MM.1S (cell line): ENCODE data around the gene CLNK.
"Not testable (repeated sequence)": the region's sequence is repeated elsewhere in the genome, so short reads cannot be mapped to it uniquely, and the experiment has no call there.

Experiments
- DNase-seq: peaks from one replicate; pipeline ENCODE4 v3.0.0-alpha.2; 2015
- H2AFZ ChIP-seq: fragments of 300-600 bp; sonication (generic); 2 replicates; pipeline ENCODE4 v1.6.0; 2016; ENCODE audit warnings: antibody characterized with exemption, low read length
- H3F3A ChIP-seq: fragments of 300-600 bp; sonication (generic); 2 replicates; pipeline ENCODE4 v1.6.1; 2016; ENCODE audit warnings: mild to moderate bottlenecking, antibody characterized with exemption, low read length, moderate library complexity, mixed read lengths; ENCODE audit not compliant: insufficient read depth
- H3K27ac ChIP-seq: fragments of 300-600 bp; sonication (generic); 2 replicates; pipeline ENCODE4 v1.5.1; 2016; ENCODE audit warnings: mild to moderate bottlenecking, low read length
- H3K27me3 ChIP-seq: fragments of 300-600 bp; sonication (generic); replicated peaks from 2 replicates; pipeline ENCODE4 v1.6.0; 2016; ENCODE audit warnings: low read length; ENCODE audit not compliant: insufficient read depth
- H3K36me3 ChIP-seq: fragments of 300-600 bp; sonication (generic); replicated peaks from 2 replicates; pipeline ENCODE4 v1.6.1; 2016; ENCODE audit warnings: mild to moderate bottlenecking, low read length, mixed read lengths; ENCODE audit not compliant: insufficient read depth
- H3K4me1 ChIP-seq: fragments of 300-600 bp; sonication (generic); 2 replicates; pipeline ENCODE4 v1.6.1; 2016; ENCODE audit warnings: low read length, mixed read lengths
- H3K4me2 ChIP-seq: fragments of 300-600 bp; sonication (generic); 2 replicates; pipeline ENCODE4 v1.6.0; 2016; ENCODE audit warnings: low read depth, low read length
- H3K4me3 ChIP-seq: fragments of 300-600 bp; sonication (generic); 2 replicates; pipeline ENCODE4 v1.5.1; 2016; ENCODE audit warnings: low read length, mixed read lengths
- H3K79me2 ChIP-seq: fragments of 300-600 bp; sonication (generic); 2 replicates; pipeline ENCODE4 v1.6.1; 2016; ENCODE audit warnings: mixed run types, low read length, mixed read lengths
- H3K9ac ChIP-seq: fragments of 300-600 bp; sonication (generic); 2 replicates; pipeline ENCODE4 v1.6.1; 2016; ENCODE audit warnings: low read length, mixed read lengths
- H3K9me2 ChIP-seq: fragments of 300-600 bp; sonication (generic); replicated peaks from 2 replicates; pipeline ENCODE4 v1.6.1; 2016; ENCODE audit warnings: mild to moderate bottlenecking, low read length, mixed read lengths; ENCODE audit not compliant: insufficient read depth
- H3K9me3 ChIP-seq: fragments of 300-600 bp; sonication (generic); replicated peaks from 2 replicates; pipeline ENCODE4 v1.6.1; 2016; ENCODE audit warnings: mild to moderate bottlenecking, low read length, mixed read lengths; ENCODE audit not compliant: insufficient read depth
- H4K20me1 ChIP-seq: fragments of 300-600 bp; sonication (generic); 2 replicates; pipeline ENCODE4 v1.6.1; 2016; ENCODE audit warnings: mild to moderate bottlenecking, low read length, moderate library complexity, mixed read lengths; ENCODE audit not compliant: insufficient read depth
- CTCF ChIP-seq: fragments of 300-600 bp; sonication (generic); IDR thresholded peaks from 2 replicates; pipeline ENCODE4 v1.5.1; 2016; ENCODE audit warnings: antibody characterized with exemption, low read length, mixed read lengths
- EZH2 ChIP-seq: fragments of 300-600 bp; sonication (generic); optimal IDR thresholded peaks from 2 replicates; pipeline ENCODE3; 2017; ENCODE audit warnings: low read depth, mild to moderate bottlenecking, antibody characterized with exemption, low read length, mixed read lengths
- EZH2phosphoT487 ChIP-seq: fragments of 300-600 bp; sonication (generic); IDR thresholded peaks from 2 replicates; pipeline ENCODE4 v1.6.1; 2018; ENCODE audit warnings: antibody characterized with exemption, low read length

Gene CLNK

GRCh38 chr4:10575414-10575813 lies 109.2 kb downstream of the CLNK start:
- H3K4me3 ChIP-seq = no peak overlapping the region
- no peak overlapping the region for H3K4me2 ChIP-seq
- no peaks in the 10 kb centered on the region for H3K36me3 ChIP-seq
- H3K9me2 ChIP-seq = no peaks in the 10 kb centered on the region
- no peaks in the 10 kb centered on the region for H3K27me3 ChIP-seq
- no peak for DNase-seq
- H4K20me1 ChIP-seq = no peaks in the 10 kb centered on the region
- H3K9me3 ChIP-seq = no peaks in the 10 kb centered on the region
- peaks cover 22% of the 10 kb centered on the region for H3F3A ChIP-seq
- H3K9ac ChIP-seq = no peak overlapping the region
- peaks cover 22% of the 10 kb centered on the region for H3K4me1 ChIP-seq
- no peaks in the 10 kb centered on the region for H3K79me2 ChIP-seq
- H2AFZ ChIP-seq = no peak overlapping the region
- no peak overlapping the region for H3K27ac ChIP-seq
- TF ChIP-seq CTCF = no peak
- no peak for TF ChIP-seq EZH2
- no peak for TF ChIP-seq EZH2phosphoT487

- H3K4me2 ChIP-seq, H4K20me1 ChIP-seq, H3K27me3 ChIP-seq, H3K36me3 ChIP-seq, DNase-seq, H3K9me3 ChIP-seq, H3K4me3 ChIP-seq, H3K79me2 ChIP-seq, H3K27ac ChIP-seq, H2AFZ ChIP-seq, H3K9me2 ChIP-seq, H3K9ac ChIP-seq: not testable (repeated sequence)
- Histone ChIP-seq H3K4me1 (peaks cover 22% of the 10 kb centered on the region), H3F3A (peaks cover 22% of the 10 kb centered on the region)
Measured at GRCh38 chr4:10574553-10574952, 110.0 kb downstream of the CLNK start.

- H2AFZ ChIP-seq = no peak overlapping the region
- DNase-seq = no peak
Measured at GRCh38 chr4:10571909-10572308, 112.7 kb downstream of the CLNK start.

GRCh38 chr4:10569491-10569890 lies 115.1 kb downstream of the CLNK start:
- no peaks in the 10 kb centered on the region for H3F3A ChIP-seq
- no peak for DNase-seq
- H3K9ac ChIP-seq = no peak overlapping the region
- H3K4me3 ChIP-seq = no peak overlapping the region
- H3K27me3 ChIP-seq = no peaks in the 10 kb centered on the region
- no peaks in the 10 kb centered on the region for H3K36me3 ChIP-seq
- no peak overlapping the region for H2AFZ ChIP-seq
- H3K9me3 ChIP-seq = no peaks in the 10 kb centered on the region
- no peak overlapping the region for H3K27ac ChIP-seq
- H3K4me1 ChIP-seq = no peaks in the 10 kb centered on the region
- no peaks in the 10 kb centered on the region for H4K20me1 ChIP-seq
- no peak overlapping the region for H3K4me2 ChIP-seq
- TF ChIP-seq CTCF (no peak), EZH2 (no peak)
- H3K79me2 ChIP-seq = no peaks in the 10 kb centered on the region
- H3K9me2 ChIP-seq = no peaks in the 10 kb centered on the region

More at GRCh38 chr4:10571909-10572308, 112.7 kb downstream of the CLNK start:
- TF ChIP-seq EZH2 (no peak), EZH2phosphoT487 (no peak), CTCF (no peak)
- no peaks in the 10 kb centered on the region for H3K36me3 ChIP-seq
- H3K9me2 ChIP-seq = no peaks in the 10 kb centered on the region
- no peak overlapping the region for H3K4me2 ChIP-seq
- H4K20me1 ChIP-seq = no peaks in the 10 kb centered on the region
- no peaks in the 10 kb centered on the region for H3K9me3 ChIP-seq
- H3K27me3 ChIP-seq = no peaks in the 10 kb centered on the region
- H3K4me3 ChIP-seq = no peak overlapping the region
- H3K27ac ChIP-seq = no peak overlapping the region
- peaks cover 12% of the 10 kb centered on the region for H3K4me1 ChIP-seq
- H3F3A ChIP-seq = peaks cover 4% of the 10 kb centered on the region; the same call in 1 of the 2 replicates
- H3K9ac ChIP-seq = no peak overlapping the region
- H3K79me2 ChIP-seq = no peaks in the 10 kb centered on the region
